ENCODE results near the gene NFATC4.
"Not testable (repeated sequence)": the region's sequence is repeated elsewhere in the genome, so short reads cannot be mapped to it uniquely, and the experiment has no call there.

The NFATC4 gene

DNA sequence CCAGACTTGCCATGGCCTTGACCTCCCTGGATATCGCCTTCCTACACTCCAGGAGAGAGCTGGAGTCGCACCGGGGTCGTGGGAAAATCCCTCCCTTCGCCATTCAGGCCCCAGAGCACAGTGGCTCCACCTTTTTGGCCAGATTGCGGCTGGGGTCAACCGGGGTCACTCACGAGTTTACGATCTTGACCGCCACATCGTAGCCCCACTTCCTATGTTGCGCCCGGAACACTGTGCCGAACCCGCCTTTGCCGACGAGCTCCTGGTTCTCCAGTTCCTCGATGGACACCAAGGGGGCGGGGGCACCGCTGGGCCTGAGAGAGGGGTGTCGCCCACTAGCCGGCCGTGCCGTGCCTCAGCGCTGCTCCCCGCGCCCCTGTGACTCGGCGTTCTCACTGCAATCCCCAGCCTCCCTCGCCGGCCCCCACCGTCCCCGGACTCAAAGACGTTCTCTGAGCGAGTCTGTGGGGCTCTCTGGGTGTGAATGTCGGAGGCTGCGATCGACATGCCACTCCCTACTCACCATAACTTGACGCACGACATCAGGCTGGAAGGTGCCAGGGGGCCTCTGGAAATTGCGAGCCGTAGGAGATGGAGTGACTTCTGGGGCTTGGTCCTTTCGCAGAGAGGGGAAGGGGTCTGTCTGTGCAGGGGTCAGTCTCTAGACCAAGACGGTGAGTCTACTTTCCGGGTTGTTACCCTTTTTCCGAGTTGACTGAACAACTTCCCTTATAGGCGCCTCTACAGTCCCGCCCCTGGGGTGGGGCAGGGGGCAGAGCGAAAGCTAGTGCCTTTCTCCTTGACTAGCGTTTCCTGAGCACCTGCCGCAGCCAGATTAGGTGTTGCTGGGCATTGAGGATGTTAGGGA lies 28.5 kb upstream of the NFATC4 start, which contains the start of gene RIPK3:
Gene RIPK3 (minus strand): TSS at position 708 of the 868 bp plus-strand sequence. CDS start 165 bp downstream, at position 543.
- no peak for DNase-seq

DNA sequence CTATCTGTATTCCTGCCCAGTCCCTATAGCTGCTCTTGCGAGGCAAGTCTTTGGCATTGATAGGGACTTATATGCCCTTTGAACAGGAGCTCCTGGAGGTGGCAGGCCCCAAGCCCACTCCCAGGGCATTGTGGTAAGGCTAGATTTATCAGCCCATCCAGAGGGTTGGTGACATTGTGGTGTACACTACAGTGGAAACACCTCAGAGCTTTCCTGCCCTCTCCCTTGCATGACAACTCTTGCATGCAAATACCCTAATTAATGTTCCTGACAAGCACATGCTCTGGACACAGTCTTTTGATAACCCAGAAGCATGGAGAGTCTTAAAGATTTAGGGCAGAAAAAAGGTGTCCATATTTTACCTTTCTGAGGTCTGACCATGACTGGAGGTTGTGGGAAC lies 27.4 kb upstream of the NFATC4 start:
- no peak for DNase-seq

DNA sequence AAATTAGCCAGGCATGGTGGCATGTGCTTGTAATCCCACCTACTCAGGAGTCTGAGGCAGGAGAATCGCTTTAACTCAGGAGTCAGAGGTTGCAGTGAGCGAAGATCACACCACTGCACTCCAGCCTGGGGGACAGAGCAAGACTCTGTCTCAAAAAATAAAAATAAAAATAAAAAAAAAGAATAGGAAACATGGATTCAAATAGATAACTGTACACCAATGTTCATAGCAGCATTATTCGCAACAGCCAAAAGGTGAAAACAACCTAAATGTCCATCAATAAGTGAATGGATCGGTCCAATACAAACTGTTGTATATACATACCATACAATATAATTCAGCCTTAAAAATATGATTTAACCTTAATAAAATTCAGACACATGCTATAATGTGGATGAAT lies 25.1 kb upstream of the NFATC4 start:
- no peak for DNase-seq

GRCh38 chr14:24343795-24344660 lies 24.0 kb upstream of the NFATC4 start:
- DNase-seq, result no peak

GRCh38 chr14:24347134-24347533 lies 20.9 kb upstream of the NFATC4 start:
- no peak for DNase-seq

GRCh38 chr14:24348186-24348585 lies 19.8 kb upstream of the NFATC4 start:
- DNase-seq, result no peak

GRCh38 chr14:24349742-24350141 lies 18.2 kb upstream of the NFATC4 start:
- no peak for DNase-seq

- DNase-seq, result no peak
Measured at GRCh38 chr14:24351517-24351916, 16.5 kb upstream of the NFATC4 start.

DNA sequence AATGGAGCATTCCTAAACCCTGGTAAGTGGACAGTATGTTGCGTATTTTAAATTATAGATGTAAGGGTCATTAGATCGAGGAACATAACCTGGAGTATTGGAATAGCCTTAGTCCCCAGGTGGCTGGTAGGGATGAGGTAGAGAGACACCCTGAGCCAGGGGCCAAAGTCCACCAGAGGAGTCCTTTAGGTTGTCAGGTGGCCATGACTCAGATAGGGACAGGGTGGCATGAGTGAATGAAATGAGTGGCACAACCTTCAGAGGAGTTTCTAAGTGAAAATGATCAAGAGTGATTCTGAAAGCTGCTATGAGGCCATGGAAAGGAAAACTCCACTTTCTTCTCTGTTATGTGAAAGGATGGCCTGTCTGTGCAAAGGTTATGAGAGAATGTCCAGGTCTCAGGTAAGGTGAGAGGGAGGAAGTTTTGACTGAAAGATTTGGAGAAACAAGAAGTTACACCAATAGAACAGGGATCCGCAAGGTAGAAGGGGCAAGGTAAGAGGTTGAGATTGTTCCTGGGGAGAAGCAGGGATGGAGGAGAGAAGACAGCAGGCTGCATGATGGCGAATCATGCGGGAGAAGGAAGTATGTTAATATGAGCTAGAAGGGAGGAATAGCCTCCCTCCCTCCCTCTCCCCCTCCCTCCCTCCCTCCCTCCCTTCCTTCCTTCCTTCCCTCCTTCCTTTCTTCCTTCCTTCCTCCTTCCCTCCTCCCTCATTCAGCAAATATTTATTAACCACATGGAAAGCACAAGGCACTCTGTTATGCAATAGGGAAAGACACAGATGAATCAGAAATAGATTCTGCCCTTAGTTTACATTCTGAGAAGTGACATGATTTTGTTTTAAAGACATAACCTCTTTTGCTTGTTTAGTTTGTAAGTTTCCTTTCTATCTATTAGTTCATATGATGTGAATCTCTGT lies 14.2 kb upstream of the NFATC4 start:
- no peak for DNase-seq

DNA sequence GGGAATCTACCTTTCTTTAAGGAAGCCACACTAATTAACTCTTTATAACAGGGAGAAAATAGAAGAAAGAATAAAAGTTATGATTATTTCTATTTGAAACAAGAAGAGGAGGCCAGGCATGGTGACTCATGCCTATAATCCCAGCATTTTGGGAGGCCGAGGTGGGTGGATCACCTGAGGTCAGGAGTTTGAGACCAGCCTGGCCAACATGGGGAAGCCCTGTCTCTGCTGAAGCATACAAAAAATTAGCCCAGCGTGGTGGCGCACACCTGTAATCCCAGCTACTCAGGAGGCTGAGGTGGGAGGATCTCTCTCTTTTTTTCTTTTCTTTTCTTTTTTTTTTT lies 13.5 kb upstream of the NFATC4 start:
- DNase-seq, result not testable (repeated sequence)

GRCh38 chr14:24355009-24355408 lies 13.0 kb upstream of the NFATC4 start:
- DNase-seq, result no peak

- no peak for DNase-seq
Measured at GRCh38 chr14:24356208-24356607, 11.8 kb upstream of the NFATC4 start.

DNA sequence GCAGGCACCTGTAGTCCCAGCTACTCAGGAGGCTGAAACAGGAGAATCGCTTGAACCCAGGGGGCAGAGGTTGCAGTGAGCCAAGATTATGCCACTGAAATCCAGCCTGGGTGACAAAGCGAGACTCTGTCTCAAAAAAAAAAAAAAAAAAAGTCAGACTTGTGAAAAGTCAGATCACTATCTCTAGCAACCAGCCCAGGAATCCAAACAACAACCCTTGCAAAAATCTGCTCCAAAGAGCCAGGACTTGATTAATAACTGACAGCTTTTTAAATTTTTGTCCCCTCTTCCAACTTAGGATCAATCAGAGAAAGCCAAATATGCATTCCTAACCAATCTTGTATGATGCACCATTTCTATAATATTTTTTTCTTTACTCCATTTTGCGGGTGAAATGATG lies 7.7 kb upstream of the NFATC4 start:
- no peak for DNase-seq

GRCh38 chr14:24361326-24361725 lies 6.7 kb upstream of the NFATC4 start:
- no peak for DNase-seq

DNA sequence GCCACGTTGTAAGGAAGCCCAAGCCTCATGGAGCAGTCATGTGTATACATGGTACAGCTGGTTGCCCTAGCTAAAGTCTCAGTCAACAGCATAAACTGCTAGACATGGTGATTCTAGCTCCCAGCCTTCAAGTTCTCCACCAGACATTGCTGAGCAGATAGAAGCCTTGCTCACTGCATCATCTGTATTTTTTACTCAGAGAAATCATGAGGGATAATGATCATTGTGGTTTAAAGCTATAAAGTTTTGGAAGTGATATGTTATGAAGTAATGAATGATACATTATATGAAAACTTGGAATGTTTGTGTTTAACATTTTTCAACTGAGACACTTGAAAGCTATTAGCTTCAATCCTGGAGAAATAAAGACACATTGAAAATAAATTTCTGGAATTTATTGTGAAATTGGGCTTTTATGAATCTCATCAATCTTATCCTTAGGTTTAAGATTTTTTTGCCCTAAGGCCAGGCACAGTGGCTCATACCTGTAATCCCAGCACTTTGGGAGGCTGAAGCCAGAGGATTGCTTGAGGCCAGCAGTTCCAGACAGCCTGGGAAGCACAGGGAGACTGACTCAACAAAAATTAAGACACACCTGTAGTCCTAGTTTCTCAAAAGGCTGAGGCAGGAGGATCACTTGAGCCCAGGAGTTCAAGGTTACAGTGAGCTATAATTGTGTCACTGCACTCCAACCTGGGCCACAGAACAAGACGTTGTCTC lies 5.6 kb upstream of the NFATC4 start:
- no peak for DNase-seq

GRCh38 chr14:24363401-24363800 lies 4.6 kb upstream of the NFATC4 start:
- no peak for DNase-seq

DNA sequence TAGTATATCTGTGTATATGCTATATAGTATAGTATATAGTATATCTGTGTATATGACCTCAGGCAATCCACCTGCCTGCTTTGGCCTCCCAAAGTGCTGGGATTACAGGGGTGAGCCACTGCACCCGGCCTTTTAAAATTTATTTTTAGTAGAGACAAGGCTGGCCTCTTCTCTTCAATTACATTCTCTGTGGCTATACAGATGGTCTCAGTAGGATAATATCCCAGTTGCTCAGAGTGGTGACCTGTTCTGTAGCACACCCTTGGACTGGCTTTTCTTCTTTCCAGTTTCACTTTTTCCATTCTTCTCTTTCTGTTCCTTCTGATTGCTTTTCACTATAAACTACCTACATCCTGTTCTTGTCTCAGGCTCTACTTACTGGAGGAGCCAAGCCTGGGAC lies 3.1 kb upstream of the NFATC4 start:
- DNase-seq, result no peak

- DNase-seq, result peak in 1 of 2 experiments; percentile 39
Measured at GRCh38 chr14:24365600-24366412, 2.2 kb upstream of the NFATC4 start.

DNA sequence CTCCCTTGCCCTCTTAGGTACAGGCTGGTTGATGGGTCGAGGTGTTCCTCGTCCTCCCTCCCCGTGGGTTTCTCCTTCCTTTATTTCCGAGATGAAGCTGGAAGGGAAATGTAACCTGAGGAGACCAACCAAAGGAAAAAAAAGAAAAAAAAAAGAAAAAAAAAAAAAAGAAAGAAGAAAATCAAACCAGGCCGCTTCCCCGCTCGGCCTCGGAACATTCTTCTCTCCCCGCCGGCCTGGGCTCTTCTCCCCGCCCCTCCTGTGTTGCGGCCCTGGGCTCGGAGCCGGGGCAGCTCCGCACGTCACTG lies 1.6 kb upstream of the NFATC4 start:
- DNase-seq, result no peak

GRCh38 chr14:24366721-24367513 lies 1.1 kb upstream of the NFATC4 start:
- peak; percentile 77 to 96 for DNase-seq

DNA sequence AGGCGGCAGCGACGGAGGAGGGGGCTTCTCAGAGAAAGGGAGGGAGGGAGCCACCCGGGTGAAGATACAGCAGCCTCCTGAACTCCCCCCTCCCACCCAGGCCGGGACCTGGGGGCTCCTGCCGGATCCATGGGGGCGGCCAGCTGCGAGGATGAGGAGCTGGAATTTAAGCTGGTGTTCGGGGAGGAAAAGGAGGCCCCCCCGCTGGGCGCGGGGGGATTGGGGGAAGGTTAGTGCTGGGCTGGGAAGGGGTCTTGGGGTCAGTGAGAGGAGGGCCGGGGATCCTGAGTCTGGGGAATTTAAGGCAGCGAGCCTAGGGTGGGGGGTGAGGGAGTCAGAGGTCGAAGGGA lies 203 bp downstream of the NFATC4 start:
- DNase-seq, result no peak

Data from NCI-H446 (cell line).